COLO668 (cell line): Measurements from ENCODE around the gene EEF1AKMT2.
A peak's percentile ranks its signal among the peaks of the same experiment; 100 is the strongest.
"Not testable (repeated sequence)": the region's sequence is repeated elsewhere in the genome, so short reads cannot be mapped to it uniquely, and the experiment has no call there.

ENCODE experiments used
- DNase-seq: peaks from one replicate; lab custom pipeline; 2025; ENCODE audit not compliant: unreplicated experiment; lab: John Stamatoyannopoulos, UW

The EEF1AKMT2 gene

GRCh38 chr10:124756156-124756903, 35.4 kb downstream of the EEF1AKMT2 start:
- no peak for DNase-seq

- DNase-seq, result no peak
Measured at GRCh38 chr10:124755581-124755980, 36.1 kb downstream of the EEF1AKMT2 start.

- DNase-seq, result no peak
Measured at GRCh38 chr10:124754227-124754626, 37.5 kb downstream of the EEF1AKMT2 start.

GRCh38 chr10:124748953-124749645, 42.6 kb downstream of the EEF1AKMT2 start:
- DNase-seq, result no peak

GRCh38 chr10:124748166-124748565, 43.5 kb downstream of the EEF1AKMT2 start:
- no peak for DNase-seq

GRCh38 chr10:124747745-124748144, 43.9 kb downstream of the EEF1AKMT2 start:
- DNase-seq, result no peak

- no peak for DNase-seq
Measured at GRCh38 chr10:124746992-124747391, 44.7 kb downstream of the EEF1AKMT2 start.

- not testable (repeated sequence) for DNase-seq
Measured at GRCh38 chr10:124746447-124746846, 45.2 kb downstream of the EEF1AKMT2 start.

GRCh38 chr10:124745673-124746072, 46.0 kb downstream of the EEF1AKMT2 start:
- DNase-seq, result peak; percentile 6

- no peak for DNase-seq
Measured at GRCh38 chr10:124745252-124745651, 46.4 kb downstream of the EEF1AKMT2 start.

- peak; percentile 90 for DNase-seq
Measured at GRCh38 chr10:124744102-124745050, 47.3 kb downstream of the EEF1AKMT2 start, which contains the start of gene FAM53B. Gene FAM53B (minus strand): TSS chr10:124744378. CDS start chr10:124706713, 37,665 bp downstream.

GRCh38 chr10:124743191-124744101, 48.2 kb downstream of the EEF1AKMT2 start:
- DNase-seq, result peak; percentile 31

- peak; percentile 38 for DNase-seq
Measured at GRCh38 chr10:124742413-124743190, 49.1 kb downstream of the EEF1AKMT2 start.

- peak; percentile 32 for DNase-seq
Measured at GRCh38 chr10:124741922-124742412, 49.7 kb downstream of the EEF1AKMT2 start.

- DNase-seq, result peak; percentile 69
Measured at GRCh38 chr10:124741281-124741921, 50.3 kb downstream of the EEF1AKMT2 start.

GRCh38 chr10:124740369-124741280, 51.1 kb downstream of the EEF1AKMT2 start:
- peak; percentile 7 for DNase-seq

- no peak for DNase-seq
Measured at GRCh38 chr10:124739986-124740368, 51.7 kb downstream of the EEF1AKMT2 start.
